GM12878 (cell line): ENCODE results near the gene TLE2. TPM values are rescaled to one million over a fixed set of nuclear protein-coding genes. Genes with fewer than 3 reads are reported as not detected.
A peak's percentile ranks its signal among the peaks of the same experiment; 100 is the strongest.

ENCODE experiments used
- ASH2L ChIP-seq: fragments of 300-600, 200-600 bp; sonication (generic); IDR thresholded peaks from 2 replicates; pipeline ENCODE4 v1.6.1; 2017; ENCODE audit warnings: low read depth, mild to moderate bottlenecking, borderline replicate concordance
- BMI1 ChIP-seq: fragments of 450-650 bp; IDR thresholded peaks from 2 replicates; pipeline ENCODE4 v1.6.1; 2016; ENCODE audit warnings: mild to moderate bottlenecking, moderate library complexity, borderline replicate concordance
- CHD2 ChIP-seq: IDR thresholded peaks from 2 replicates; pipeline ENCODE4 v1.6.1; 2011; ENCODE audit warnings: low read depth, low read length, improper control_type of control experiment, borderline replicate concordance
- CHD4 ChIP-seq: fragments of 200-600 bp; sonication (generic); IDR thresholded peaks from 2 replicates; pipeline ENCODE4 v1.6.1; 2016; ENCODE audit warnings: mild to moderate bottlenecking
- DPF2 ChIP-seq: fragments of 450-650 bp; IDR thresholded peaks from 2 replicates; pipeline ENCODE4 v1.6.1; 2017; ENCODE audit warnings: mild to moderate bottlenecking
- HDAC2 ChIP-seq: fragments of 200-600 bp; sonication (generic); IDR thresholded peaks from 2 replicates; pipeline ENCODE4 v1.6.1; 2017
- JUND ChIP-seq: IDR thresholded peaks from 2 replicates; pipeline ENCODE4 v1.6.1; 2012; ENCODE audit warnings: low read depth, mild to moderate bottlenecking, low read length, improper control_type of control experiment, moderate library complexity
- KAT2A ChIP-seq: conservative IDR thresholded peaks from 2 replicates; pipeline ENCODE4 v1.6.1; 2011; ENCODE audit warnings: low read depth, low read length; ENCODE audit not compliant: control insufficient read depth
- NFIC ChIP-seq: IDR thresholded peaks from 2 replicates; pipeline ENCODE4 v1.6.1; 2012; ENCODE audit warnings: low read depth, mild to moderate bottlenecking, inconsistent platforms, low read length, moderate library complexity
- NFXL1 ChIP-seq: fragments of 450-650 bp; IDR thresholded peaks from 2 replicates; pipeline ENCODE4 v1.6.1; 2017; ENCODE audit warnings: antibody characterized with exemption, mild to moderate bottlenecking, borderline replicate concordance
- PAX8 ChIP-seq: fragments of 450-650 bp; IDR thresholded peaks from 2 replicates; pipeline ENCODE4 v1.6.1; 2017; ENCODE audit warnings: mild to moderate bottlenecking, moderate library complexity
- SMAD5 ChIP-seq: IDR thresholded peaks from 2 replicates; pipeline ENCODE4 v1.6.1; 2016; ENCODE audit warnings: antibody characterized with exemption, low read depth
- SUZ12 ChIP-seq: fragments of 200-600 bp; sonication (generic); IDR thresholded peaks from one replicate; pipeline ENCODE4 v1.6.1; 2018; ENCODE audit warnings: antibody characterized with exemption, mild to moderate bottlenecking; ENCODE audit not compliant: unreplicated experiment
- ZNF207 ChIP-seq: fragments of 450-650 bp; IDR thresholded peaks from 2 replicates; pipeline ENCODE4 v1.6.1; 2014; ENCODE audit warnings: antibody characterized with exemption, mild to moderate bottlenecking, borderline replicate concordance
- polyA plus RNA-seq, 11 experiments: library from polyadenylated mRNA; depleted of rRNA in 4 of 11; unstranded in 6 of 11; stranded (reverse) in 5 of 11; fragments of >200 nt; fragmentation: Nextera tagmentation in 4 of 11; fragmentation: Illumina TruSeq in 1 of 11; extraction: Ambion mirVana in 4 of 11; extraction: Trizol in 1 of 11; gene quantifications; 1 replicate in 1 of 11; 2 replicates in 10 of 11; pipeline versions ENCODE4 v1.2.1 to v1.2.3, GENCODE V29; 2011 to 2016; ENCODE audit warnings: inconsistent platforms in 2 of 11, missing spikeins in 2 of 11, low read depth in 1 of 11
- total RNA-seq, 4 experiments: library from RNA; depleted of rRNA in 3 of 4; stranded (reverse); fragments of >200 nt in 3 of 4; fragmentation: Illumina TruSeq in 1 of 4; extraction: Trizol in 1 of 4; gene quantifications; 2 replicates each; pipeline versions ENCODE4 v1.2.1 to v1.2.3, GENCODE V29; 2013 to 2021
- TF ChIP-seq, protein P1 (sequence below): fragments of 450-650 bp; IDR thresholded peaks from 2 replicates; pipeline ENCODE4 v1.6.1; 2017; ENCODE audit warnings: antibody characterized with exemption, mild to moderate bottlenecking, moderate library complexity
- TF ChIP-seq, protein P2 (sequence below): IDR thresholded peaks from 2 replicates; pipeline ENCODE4 v1.6.1; 2012; ENCODE audit warnings: mild to moderate bottlenecking, low read depth, low read length
- TF ChIP-seq, protein P3 (sequence below): IDR thresholded peaks from 2 replicates; pipeline ENCODE4 v1.6.1; 2012; ENCODE audit warnings: low read depth, low read length, improper control_type of control experiment
- TF ChIP-seq, protein P4 (sequence below): fragments of 450-650 bp; IDR thresholded peaks from 2 replicates; pipeline ENCODE4 v1.6.1; 2016; ENCODE audit warnings: mild to moderate bottlenecking
- TF ChIP-seq, protein P5 (sequence below): fragments of 450-650 bp; formaldehyde crosslinking; IDR thresholded peaks from 2 replicates; pipeline ENCODE4 v1.4.0; 2020; ENCODE audit warnings: mild to moderate bottlenecking, moderate library complexity

TLE2 gene
- total and polyA plus RNA-seq, 10 of the 15 experiments (the other 5 are each of a cell fraction or from before 2014, with no cell fraction given): 0.05 to 0.21 (median 0.11) TPM; not detected in 5

DNA sequence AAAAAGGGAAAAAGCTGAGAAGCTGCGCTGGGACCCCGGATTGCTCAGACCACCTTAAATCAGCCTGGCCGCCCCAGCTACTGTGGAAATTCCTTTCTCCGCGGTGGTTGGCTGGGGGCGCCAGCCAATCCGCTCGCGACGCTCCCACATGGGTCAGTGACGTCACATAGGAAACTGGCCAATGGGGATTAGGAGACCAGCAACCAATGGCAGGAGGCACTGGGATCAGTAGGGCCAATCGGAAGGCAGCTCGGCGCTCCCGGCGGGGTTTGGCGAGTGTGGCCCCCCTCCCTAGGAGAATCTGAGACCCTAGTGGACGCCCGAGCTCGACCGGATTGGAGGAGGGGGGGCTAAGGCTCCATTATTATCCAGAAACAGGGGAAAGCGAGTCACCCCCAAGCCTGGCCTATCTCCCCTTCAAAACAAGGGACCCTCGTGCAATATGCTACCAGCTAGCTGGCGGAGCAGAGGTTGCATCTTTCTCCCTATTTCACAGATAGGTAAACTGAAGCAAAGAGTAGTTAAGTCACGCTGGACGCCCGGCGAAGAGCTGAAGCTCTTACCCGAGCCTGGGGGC lies 6.5 kb upstream of the TLE2 start (continued):
- TF ChIP-seq, protein P1, sequence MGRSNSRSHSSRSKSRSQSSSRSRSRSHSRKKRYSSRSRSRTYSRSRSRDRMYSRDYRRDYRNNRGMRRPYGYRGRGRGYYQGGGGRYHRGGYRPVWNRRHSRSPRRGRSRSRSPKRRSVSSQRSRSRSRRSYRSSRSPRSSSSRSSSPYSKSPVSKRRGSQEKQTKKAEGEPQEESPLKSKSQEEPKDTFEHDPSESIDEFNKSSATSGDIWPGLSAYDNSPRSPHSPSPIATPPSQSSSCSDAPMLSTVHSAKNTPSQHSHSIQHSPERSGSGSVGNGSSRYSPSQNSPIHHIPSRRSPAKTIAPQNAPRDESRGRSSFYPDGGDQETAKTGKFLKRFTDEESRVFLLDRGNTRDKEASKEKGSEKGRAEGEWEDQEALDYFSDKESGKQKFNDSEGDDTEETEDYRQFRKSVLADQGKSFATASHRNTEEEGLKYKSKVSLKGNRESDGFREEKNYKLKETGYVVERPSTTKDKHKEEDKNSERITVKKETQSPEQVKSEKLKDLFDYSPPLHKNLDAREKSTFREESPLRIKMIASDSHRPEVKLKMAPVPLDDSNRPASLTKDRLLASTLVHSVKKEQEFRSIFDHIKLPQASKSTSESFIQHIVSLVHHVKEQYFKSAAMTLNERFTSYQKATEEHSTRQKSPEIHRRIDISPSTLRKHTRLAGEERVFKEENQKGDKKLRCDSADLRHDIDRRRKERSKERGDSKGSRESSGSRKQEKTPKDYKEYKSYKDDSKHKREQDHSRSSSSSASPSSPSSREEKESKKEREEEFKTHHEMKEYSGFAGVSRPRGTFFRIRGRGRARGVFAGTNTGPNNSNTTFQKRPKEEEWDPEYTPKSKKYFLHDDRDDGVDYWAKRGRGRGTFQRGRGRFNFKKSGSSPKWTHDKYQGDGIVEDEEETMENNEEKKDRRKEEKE: no peak
- TF ChIP-seq, protein P2, sequence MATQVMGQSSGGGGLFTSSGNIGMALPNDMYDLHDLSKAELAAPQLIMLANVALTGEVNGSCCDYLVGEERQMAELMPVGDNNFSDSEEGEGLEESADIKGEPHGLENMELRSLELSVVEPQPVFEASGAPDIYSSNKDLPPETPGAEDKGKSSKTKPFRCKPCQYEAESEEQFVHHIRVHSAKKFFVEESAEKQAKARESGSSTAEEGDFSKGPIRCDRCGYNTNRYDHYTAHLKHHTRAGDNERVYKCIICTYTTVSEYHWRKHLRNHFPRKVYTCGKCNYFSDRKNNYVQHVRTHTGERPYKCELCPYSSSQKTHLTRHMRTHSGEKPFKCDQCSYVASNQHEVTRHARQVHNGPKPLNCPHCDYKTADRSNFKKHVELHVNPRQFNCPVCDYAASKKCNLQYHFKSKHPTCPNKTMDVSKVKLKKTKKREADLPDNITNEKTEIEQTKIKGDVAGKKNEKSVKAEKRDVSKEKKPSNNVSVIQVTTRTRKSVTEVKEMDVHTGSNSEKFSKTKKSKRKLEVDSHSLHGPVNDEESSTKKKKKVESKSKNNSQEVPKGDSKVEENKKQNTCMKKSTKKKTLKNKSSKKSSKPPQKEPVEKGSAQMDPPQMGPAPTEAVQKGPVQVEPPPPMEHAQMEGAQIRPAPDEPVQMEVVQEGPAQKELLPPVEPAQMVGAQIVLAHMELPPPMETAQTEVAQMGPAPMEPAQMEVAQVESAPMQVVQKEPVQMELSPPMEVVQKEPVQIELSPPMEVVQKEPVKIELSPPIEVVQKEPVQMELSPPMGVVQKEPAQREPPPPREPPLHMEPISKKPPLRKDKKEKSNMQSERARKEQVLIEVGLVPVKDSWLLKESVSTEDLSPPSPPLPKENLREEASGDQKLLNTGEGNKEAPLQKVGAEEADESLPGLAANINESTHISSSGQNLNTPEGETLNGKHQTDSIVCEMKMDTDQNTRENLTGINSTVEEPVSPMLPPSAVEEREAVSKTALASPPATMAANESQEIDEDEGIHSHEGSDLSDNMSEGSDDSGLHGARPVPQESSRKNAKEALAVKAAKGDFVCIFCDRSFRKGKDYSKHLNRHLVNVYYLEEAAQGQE: no peak
- TF ChIP-seq NFIC (no peak), SMAD5 (no peak), SUZ12 (no peak), ASH2L (no peak), NFXL1 (no peak), JUND (no peak), HDAC2 (no peak; the same call in 1 of the 2 replicates), BMI1 (no peak), CHD4 (no peak), KAT2A (no peak), ZNF207 (no peak), DPF2 (no peak), CHD2 (peak; percentile 87; the same call in 1 of the 2 replicates), PAX8 (no peak)
- TF ChIP-seq, protein P3, sequence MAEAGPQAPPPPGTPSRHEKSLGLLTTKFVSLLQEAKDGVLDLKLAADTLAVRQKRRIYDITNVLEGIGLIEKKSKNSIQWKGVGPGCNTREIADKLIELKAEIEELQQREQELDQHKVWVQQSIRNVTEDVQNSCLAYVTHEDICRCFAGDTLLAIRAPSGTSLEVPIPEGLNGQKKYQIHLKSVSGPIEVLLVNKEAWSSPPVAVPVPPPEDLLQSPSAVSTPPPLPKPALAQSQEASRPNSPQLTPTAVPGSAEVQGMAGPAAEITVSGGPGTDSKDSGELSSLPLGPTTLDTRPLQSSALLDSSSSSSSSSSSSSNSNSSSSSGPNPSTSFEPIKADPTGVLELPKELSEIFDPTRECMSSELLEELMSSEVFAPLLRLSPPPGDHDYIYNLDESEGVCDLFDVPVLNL: no peak
- TF ChIP-seq, protein P4, sequence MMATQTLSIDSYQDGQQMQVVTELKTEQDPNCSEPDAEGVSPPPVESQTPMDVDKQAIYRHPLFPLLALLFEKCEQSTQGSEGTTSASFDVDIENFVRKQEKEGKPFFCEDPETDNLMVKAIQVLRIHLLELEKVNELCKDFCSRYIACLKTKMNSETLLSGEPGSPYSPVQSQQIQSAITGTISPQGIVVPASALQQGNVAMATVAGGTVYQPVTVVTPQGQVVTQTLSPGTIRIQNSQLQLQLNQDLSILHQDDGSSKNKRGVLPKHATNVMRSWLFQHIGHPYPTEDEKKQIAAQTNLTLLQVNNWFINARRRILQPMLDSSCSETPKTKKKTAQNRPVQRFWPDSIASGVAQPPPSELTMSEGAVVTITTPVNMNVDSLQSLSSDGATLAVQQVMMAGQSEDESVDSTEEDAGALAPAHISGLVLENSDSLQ: no peak
- TF ChIP-seq, protein P5, sequence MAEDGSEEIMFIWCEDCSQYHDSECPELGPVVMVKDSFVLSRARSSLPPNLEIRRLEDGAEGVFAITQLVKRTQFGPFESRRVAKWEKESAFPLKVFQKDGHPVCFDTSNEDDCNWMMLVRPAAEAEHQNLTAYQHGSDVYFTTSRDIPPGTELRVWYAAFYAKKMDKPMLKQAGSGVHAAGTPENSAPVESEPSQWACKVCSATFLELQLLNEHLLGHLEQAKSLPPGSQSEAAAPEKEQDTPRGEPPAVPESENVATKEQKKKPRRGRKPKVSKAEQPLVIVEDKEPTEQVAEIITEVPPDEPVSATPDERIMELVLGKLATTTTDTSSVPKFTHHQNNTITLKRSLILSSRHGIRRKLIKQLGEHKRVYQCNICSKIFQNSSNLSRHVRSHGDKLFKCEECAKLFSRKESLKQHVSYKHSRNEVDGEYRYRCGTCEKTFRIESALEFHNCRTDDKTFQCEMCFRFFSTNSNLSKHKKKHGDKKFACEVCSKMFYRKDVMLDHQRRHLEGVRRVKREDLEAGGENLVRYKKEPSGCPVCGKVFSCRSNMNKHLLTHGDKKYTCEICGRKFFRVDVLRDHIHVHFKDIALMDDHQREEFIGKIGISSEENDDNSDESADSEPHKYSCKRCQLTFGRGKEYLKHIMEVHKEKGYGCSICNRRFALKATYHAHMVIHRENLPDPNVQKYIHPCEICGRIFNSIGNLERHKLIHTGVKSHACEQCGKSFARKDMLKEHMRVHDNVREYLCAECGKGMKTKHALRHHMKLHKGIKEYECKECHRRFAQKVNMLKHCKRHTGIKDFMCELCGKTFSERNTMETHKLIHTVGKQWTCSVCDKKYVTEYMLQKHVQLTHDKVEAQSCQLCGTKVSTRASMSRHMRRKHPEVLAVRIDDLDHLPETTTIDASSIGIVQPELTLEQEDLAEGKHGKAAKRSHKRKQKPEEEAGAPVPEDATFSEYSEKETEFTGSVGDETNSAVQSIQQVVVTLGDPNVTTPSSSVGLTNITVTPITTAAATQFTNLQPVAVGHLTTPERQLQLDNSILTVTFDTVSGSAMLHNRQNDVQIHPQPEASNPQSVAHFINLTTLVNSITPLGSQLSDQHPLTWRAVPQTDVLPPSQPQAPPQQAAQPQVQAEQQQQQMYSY (CRISPR knock-in tag): no peak
